ENCODE results near the gene DCLRE1C. TPM values are rescaled to one million over a fixed set of nuclear protein-coding genes. Genes with fewer than 3 reads are reported as not detected.
"Not testable (repeated sequence)": the region's sequence is repeated elsewhere in the genome, so short reads cannot be mapped to it uniquely, and the experiment has no call there.

The DCLRE1C gene
- total RNA-seq, 1 donor from 2014 or later: 7.0 TPM

GRCh38 chr10:14945108-14945507, 8.8 kb downstream of the DCLRE1C start:
- DNase-seq (ENCODE audit: low read depth): no peak

GRCh38 chr10:14942950-14943338, 11.0 kb downstream of the DCLRE1C start:
- DNase-seq (ENCODE audit: low read depth): not testable (repeated sequence)

- DNase-seq (ENCODE audit: low read depth): not testable (repeated sequence)
These were observed 11.5 kb downstream of the DCLRE1C start for GRCh38 chr10:14942147-14942949.

- DNase-seq (ENCODE audit: low read depth): peak; percentile 38
These were observed 14.9 kb downstream of the DCLRE1C start for GRCh38 chr10:14938971-14939370.

GRCh38 chr10:14936584-14936983, 17.3 kb downstream of the DCLRE1C start:
- DNase-seq (ENCODE audit: low read depth): no peak

GRCh38 chr10:14930610-14931009, 23.3 kb downstream of the DCLRE1C start:
- no peak for DNase-seq (ENCODE audit: low read depth)

- no peak for DNase-seq (ENCODE audit: low read depth)
These were observed 27.0 kb downstream of the DCLRE1C start for GRCh38 chr10:14926722-14927416.

- DNase-seq (ENCODE audit: low read depth): no peak
These were observed 27.8 kb downstream of the DCLRE1C start for GRCh38 chr10:14926061-14926470.

- no peak for DNase-seq (ENCODE audit: low read depth)
These were observed 28.6 kb downstream of the DCLRE1C start for GRCh38 chr10:14925268-14925667.

GRCh38 chr10:14924013-14924412, 29.9 kb downstream of the DCLRE1C start:
- DNase-seq (ENCODE audit: low read depth): no peak

GRCh38 chr10:14918964-14919363, 34.9 kb downstream of the DCLRE1C start:
- no peak for DNase-seq (ENCODE audit: low read depth)

GRCh38 chr10:14917827-14918226, 36.1 kb downstream of the DCLRE1C start:
- DNase-seq (ENCODE audit: low read depth): no peak

- DNase-seq (ENCODE audit: low read depth): no peak
These were observed 37.3 kb downstream of the DCLRE1C start for GRCh38 chr10:14916600-14916999.

GRCh38 chr10:14911801-14912200, 42.1 kb downstream of the DCLRE1C start:
- DNase-seq (ENCODE audit: low read depth): no peak

- no peak for DNase-seq (ENCODE audit: low read depth)
These were observed 42.9 kb downstream of the DCLRE1C start for GRCh38 chr10:14910953-14911352.

- DNase-seq (ENCODE audit: low read depth): no peak
These were observed 44.8 kb downstream of the DCLRE1C start for GRCh38 chr10:14909101-14909500.

GRCh38 chr10:14907591-14907990, 46.3 kb downstream of the DCLRE1C start:
- DNase-seq (ENCODE audit: low read depth): not testable (repeated sequence)

- no peak for DNase-seq (ENCODE audit: low read depth)
These were observed 47.1 kb downstream of the DCLRE1C start for GRCh38 chr10:14906765-14907164.

- no peak for DNase-seq (ENCODE audit: low read depth)
These were observed 48.0 kb downstream of the DCLRE1C start for GRCh38 chr10:14905890-14906289.

- DNase-seq (ENCODE audit: low read depth): no peak
These were observed 49.0 kb downstream of the DCLRE1C start for GRCh38 chr10:14904864-14905263.

GRCh38 chr10:14904316-14904732, 49.6 kb downstream of the DCLRE1C start:
- peak; percentile 36 for DNase-seq (ENCODE audit: low read depth)

GRCh38 chr10:14891151-14891550, 62.7 kb downstream of the DCLRE1C start:
- no peak for DNase-seq (ENCODE audit: low read depth)

GRCh38 chr10:14889318-14889717, 64.6 kb downstream of the DCLRE1C start:
- DNase-seq (ENCODE audit: low read depth): no peak
